Peyer's patch (tissue), 4 donors: ENCODE data around the gene RAB34.

Source experiments
- CTCF ChIP-seq, 6 experiments: fragments of 450-650 bp in 4 of 6; fragments of 200-600 bp in 2 of 6; sonication (generic) in 1 of 6; IDR thresholded peaks; one replicate each; pipeline ENCODE4 v1.5.1; 2017 to 2019; ENCODE audit warnings: antibody characterized with exemption in 6 of 6, mild to moderate bottlenecking in 3 of 6, moderate library complexity in 1 of 6
- POLR2A ChIP-seq, 2 donors: fragments of 450-650 bp; IDR thresholded peaks; one replicate each; pipeline ENCODE4 v1.5.1; 2017; ENCODE audit warnings: antibody characterized with exemption in 2 of 2, mild to moderate bottlenecking in 2 of 2, moderate library complexity in 2 of 2

- TF ChIP-seq CTCF (IDR thresholded peaks at IDR 0.05) (no peak), POLR2A (IDR thresholded peaks at IDR 0.05) (no peak)
Measured at GRCh38 chr17:28756049-28756804, 38.6 kb upstream of the RAB34 start.
